Thyroid gland (tissue), 4 donors: ENCODE results near the gene CALU. TPM values are rescaled to one million over a fixed set of nuclear protein-coding genes. Genes with fewer than 3 reads are reported as not detected.

Experiments used
- DNase-seq, 2 donors: peaks; one replicate each; pipeline ENCODE4 v3.0.0-alpha.2; 2019
- H3K27ac ChIP-seq, 3 donors: fragments of 200-600 bp; sonication (generic); 1 replicate in 2 of 3; 2 replicates in 1 of 3; pipeline ENCODE4 v1.5.1; 2016 to 2019; ENCODE audit warnings: mild to moderate bottlenecking in 1 of 3, moderate library complexity in 1 of 3
- H3K27me3 ChIP-seq: fragments of 200-600 bp; sonication (generic); one replicate; pipeline ENCODE4 v1.5.1; 2019
- H3K36me3 ChIP-seq, 2 donors: fragments of 200-600 bp; sonication (generic); one replicate each; pipeline ENCODE4 v1.5.1; 2016 to 2019
- H3K4me1 ChIP-seq, 2 donors: fragments of 200-600 bp; sonication (generic); one replicate each; pipeline ENCODE4 v1.5.1; 2017 to 2019
- H3K4me3 ChIP-seq, 3 donors: fragments of 200-600 bp; sonication (generic); replicated peaks in 1 of 3; 1 replicate in 2 of 3; 2 replicates in 1 of 3; pipeline ENCODE4 v1.5.1; 2016; ENCODE audit warnings: mild to moderate bottlenecking in 1 of 3
- H3K9me3 ChIP-seq: fragments of 200-600 bp; sonication (generic); one replicate; pipeline ENCODE4 v1.5.1; 2017
- CTCF ChIP-seq, 6 experiments: fragments of 200-600 bp in 3 of 6; fragments of 450-650 bp in 3 of 6; sonication (generic) in 3 of 6; IDR thresholded peaks; one replicate each; pipeline ENCODE4 v1.5.1; 2016 to 2019; ENCODE audit warnings: antibody characterized with exemption in 6 of 6, mild to moderate bottlenecking in 2 of 6, inconsistent platforms in 1 of 6, moderate library complexity in 1 of 6
- POLR2A ChIP-seq, 2 donors: fragments of 450-650 bp; IDR thresholded peaks; one replicate each; pipeline ENCODE4 v1.6.1; 2017; ENCODE audit warnings: antibody characterized with exemption in 2 of 2, mild to moderate bottlenecking in 2 of 2, moderate library complexity in 1 of 2
- WGBS, 2 donors: methylation state at CpG; one replicate each; pipeline ENCODE4 v1.1.5; 2017; 5-methylcytosine and 5-hydroxymethylcytosine counted together
- intact Hi-C: fragments of 100-400 bp; cut with DNase I; formaldehyde crosslinking; loops from one replicate; pipeline ENCODE4 v1.15.1; 2023
- total RNA-seq, 4 donors: library from RNA; depleted of rRNA; stranded (reverse); fragments of >200 nt; gene quantifications; one replicate each; pipeline ENCODE4 v1.2.3, GENCODE V29; 2016

CALU gene
- total RNA-seq, 4 donors from 2014 or later = 115 to 143 (median 132) TPM

DNA sequence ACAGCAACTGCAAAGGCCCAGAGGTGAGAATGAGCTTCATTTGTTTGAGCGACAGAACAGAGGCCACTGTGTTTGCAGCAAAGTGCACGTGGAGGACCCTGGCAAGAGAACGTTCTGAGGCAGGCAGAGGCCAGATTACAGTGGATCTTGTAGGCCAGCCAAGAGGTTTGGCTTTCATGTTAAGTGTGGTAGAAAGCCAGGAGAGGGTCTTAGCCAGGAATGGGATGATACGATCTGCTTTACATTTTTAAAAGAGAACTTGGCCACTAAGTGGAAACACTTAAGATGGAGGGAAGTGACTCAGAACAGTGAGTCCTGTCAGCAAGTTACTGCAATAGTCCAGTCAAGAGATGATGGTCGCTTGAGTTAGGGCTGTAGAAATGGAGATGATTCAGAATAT lies 57.2 kb downstream of the CALU start:
- TF ChIP-seq POLR2A (IDR thresholded peaks at IDR 0.05) = no peak
- TF ChIP-seq CTCF (IDR thresholded peaks at IDR 0.05) = no peak
- Histone ChIP-seq H3K9me3 (no peaks in the 10 kb centered on the region), H3K27ac (no peak overlapping the region), H3K4me3 (no peak overlapping the region), H3K36me3 (no peaks in the 10 kb centered on the region), H3K27me3 (no peaks in the 10 kb centered on the region), H3K4me1 (peaks cover 8 to 9% of the 10 kb centered on the region in 2 donors)
- WGBS, 2 donors = 61 to 69% methylated on average over 5 of the region's 5 CpGs
- DNase-seq = no peak
- intact Hi-C loops = no loop called here

DNA sequence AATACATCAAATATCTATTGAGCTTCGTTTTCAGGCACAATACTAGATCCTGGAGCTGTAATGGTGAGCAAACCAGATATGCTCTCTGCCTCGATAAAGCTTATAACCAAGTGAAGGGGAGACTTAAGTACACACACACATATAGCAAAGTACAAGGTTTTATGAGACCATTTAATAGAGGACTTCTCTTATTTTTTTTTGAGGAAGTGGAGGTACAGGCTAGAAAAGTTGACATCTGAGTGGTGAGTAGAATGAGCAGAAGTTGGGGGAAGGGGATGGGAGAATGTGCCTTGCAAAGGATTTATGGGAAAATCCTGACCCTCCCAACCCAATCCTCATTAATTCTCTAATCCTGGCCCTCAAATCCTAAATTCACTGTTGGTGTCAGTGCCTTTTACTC lies 60.3 kb downstream of the CALU start:
- intact Hi-C loops = no loop called here
- no peak for DNase-seq
- no peaks in the 10 kb centered on the region for H3K27me3 ChIP-seq
- TF ChIP-seq POLR2A (IDR thresholded peaks at IDR 0.05) = no peak
- TF ChIP-seq CTCF (IDR thresholded peaks at IDR 0.05) = no peak
- H3K4me3 ChIP-seq = no peak overlapping the region
- WGBS, 2 donors = 88 to 92% methylated on average over 2 of the region's 2 CpGs
- no peak overlapping the region for H3K27ac ChIP-seq
- no peaks in the 10 kb centered on the region for H3K9me3 ChIP-seq
- no peaks in the 10 kb centered on the region for H3K36me3 ChIP-seq
- no peaks in the 10 kb centered on the region for H3K4me1 ChIP-seq

DNA sequence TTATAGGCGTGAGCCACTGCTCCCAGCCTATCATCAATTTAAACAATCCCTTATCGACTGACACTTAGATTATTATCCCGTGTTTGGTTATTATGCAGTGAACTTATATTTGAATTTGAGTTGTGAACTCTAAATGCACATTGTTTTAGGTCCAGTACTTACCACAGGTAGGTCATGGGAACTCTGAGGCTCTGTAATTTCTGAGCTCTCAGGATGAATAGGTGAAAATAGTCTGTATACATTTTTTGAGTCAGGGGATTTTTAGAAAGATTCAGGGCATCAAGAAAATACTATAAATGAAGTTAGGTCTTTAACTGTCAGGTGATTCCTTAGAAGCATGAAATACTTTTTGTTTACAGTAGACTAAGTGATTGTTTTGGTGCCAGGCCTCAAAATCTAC lies 61.4 kb downstream of the CALU start:
- no peaks in the 10 kb centered on the region for H3K4me1 ChIP-seq

GRCh38 chr7:128801003-128801402 lies 61.8 kb downstream of the CALU start:
- WGBS, 2 donors = 95 to 96% methylated on average over 9 of the region's 9 CpGs

More for the DNA sequence above, 61.4 kb downstream of the CALU start:
- Histone ChIP-seq H3K9me3 (no peaks in the 10 kb centered on the region), H3K27me3 (no peaks in the 10 kb centered on the region), H3K36me3 (no peaks in the 10 kb centered on the region), H3K4me3 (no peak overlapping the region), H3K27ac (no peak overlapping the region)
- WGBS, 2 donors = 94 to 96% methylated on average over 3 of the region's 3 CpGs
- no peak for DNase-seq
- intact Hi-C loops = no loop called here
- TF ChIP-seq CTCF (IDR thresholded peaks at IDR 0.05) (no peak), POLR2A (IDR thresholded peaks at IDR 0.05) (no peak)

More at GRCh38 chr7:128801003-128801402, 61.8 kb downstream of the CALU start:
- H3K27me3 ChIP-seq = no peaks in the 10 kb centered on the region
- H3K4me1 ChIP-seq = no peaks in the 10 kb centered on the region
- H3K36me3 ChIP-seq = no peaks in the 10 kb centered on the region
- intact Hi-C loops = no loop called here
- no peak overlapping the region for H3K27ac ChIP-seq
- no peak overlapping the region for H3K4me3 ChIP-seq
- no peak for TF ChIP-seq CTCF (IDR thresholded peaks at IDR 0.05)
- no peak for TF ChIP-seq POLR2A (IDR thresholded peaks at IDR 0.05)
- DNase-seq = no peak
- H3K9me3 ChIP-seq = no peaks in the 10 kb centered on the region
